GM21526 (cell line): ENCODE results near the gene CCDC110.
A peak's percentile ranks its signal among the peaks of the same experiment; 100 is the strongest.

Experiments used
- ATAC-seq: cut with Tn5 transposase; IDR thresholded peaks from one replicate; pipeline ENCODE4 v1.9.1; 2021; ENCODE audit warnings: moderate library complexity; ENCODE audit not compliant: unreplicated experiment, low FRiP score

The CCDC110 gene

DNA sequence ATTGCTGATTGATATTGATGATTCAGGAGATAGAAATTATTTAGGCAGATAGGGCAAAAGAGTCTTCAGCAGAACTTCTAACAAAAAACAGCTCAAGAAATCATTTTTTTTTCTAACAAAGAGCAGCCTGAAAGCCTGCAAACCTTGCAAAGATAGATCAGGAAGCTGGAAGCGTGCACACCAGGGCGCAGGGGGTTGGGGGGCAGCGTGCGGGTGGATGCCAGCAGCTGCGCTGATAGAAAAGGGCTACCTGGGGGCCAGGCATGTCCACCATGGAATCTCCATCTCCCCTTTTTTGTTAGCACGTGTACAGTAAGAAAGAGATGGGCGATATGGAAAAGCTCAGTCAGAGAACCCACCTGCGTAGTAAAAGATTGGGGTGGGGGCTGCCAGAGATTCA is 1.7 kb upstream of the CCDC110 start:
- no peak for ATAC-seq

DNA sequence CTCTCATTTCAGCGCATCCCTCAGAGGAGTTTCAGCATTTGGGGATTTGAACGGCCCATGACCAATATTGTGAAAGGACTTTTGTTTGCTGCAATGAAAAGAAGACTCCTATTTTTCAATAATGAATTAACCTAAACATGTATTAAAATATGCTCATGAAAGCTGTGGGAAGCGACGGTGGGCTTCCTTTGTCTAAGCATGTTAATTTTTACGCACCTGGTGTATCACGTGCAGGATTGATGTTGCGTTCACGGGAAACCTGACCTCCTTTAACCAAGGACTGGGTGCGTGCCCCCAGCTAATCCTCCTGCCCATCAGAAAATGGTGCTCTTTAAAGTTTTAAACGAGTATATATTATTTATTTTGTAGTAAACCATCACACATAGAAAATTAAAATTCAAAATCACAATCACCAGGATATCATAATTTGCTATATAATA is 590 bp upstream of the CCDC110 start:
- peak; percentile 33 for ATAC-seq

DNA sequence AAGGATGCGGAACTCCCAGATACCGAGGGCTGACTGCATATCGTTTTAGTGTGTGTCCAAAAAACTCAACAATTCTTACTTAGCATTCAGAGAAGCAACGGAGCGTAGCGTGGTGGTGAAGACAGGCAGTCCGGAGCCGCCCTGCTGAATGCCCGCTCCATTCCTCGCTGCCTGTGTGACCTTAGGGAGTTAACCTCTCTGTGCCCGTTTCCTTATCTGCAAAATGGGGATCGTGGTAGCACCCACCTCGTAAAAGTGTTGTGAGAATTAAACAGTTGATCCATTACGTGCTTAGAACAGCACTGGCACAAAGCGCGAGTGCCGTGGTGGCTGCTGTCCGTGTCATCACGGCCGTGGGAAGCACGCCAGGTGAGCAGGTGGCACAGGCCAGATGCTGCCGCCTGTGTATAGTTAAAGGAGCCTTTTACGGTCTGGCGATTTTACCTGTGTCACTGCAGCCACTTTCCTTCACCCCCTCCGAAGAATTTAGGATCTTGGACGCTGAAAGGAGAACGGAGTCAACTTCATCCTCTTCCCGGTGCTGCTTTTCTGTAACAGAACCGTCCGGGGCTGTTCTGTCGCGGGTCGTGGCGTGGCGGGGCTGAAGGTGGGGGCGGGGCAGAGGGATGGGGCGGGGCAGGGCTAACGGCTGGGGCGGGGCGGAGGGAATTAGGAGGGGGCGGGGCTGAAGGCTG is 885 bp downstream of the CCDC110 start:
- no peak for ATAC-seq

DNA sequence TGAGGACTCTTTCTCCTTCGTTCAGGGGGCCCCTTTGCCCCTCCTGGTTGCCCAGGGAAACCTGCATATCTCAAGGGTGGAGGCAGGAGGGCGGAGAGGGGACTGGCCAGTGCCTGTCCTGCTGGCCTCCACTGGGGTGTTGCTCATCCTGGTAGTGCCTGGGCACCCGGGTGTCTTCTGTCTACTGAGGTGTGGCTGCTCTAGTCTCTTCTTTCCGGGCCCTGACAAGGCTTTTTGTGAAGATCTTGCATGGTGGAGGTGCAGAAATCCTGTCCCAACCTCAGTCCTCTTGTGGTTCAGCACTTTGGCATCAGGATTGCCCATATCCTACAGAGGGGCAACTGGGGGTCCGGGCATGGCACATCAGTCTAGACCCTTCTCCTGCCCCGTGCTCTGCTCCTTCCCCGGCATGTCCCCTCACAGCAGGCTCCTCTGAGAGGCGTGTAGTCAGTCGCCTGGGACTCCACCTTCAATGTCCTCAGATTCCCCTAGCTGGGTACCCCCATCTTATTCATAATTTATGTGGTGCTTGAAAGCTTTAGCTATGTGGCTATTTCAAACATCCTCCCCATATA is 1.9 kb downstream of the CCDC110 start:
- ATAC-seq = no peak

DNA sequence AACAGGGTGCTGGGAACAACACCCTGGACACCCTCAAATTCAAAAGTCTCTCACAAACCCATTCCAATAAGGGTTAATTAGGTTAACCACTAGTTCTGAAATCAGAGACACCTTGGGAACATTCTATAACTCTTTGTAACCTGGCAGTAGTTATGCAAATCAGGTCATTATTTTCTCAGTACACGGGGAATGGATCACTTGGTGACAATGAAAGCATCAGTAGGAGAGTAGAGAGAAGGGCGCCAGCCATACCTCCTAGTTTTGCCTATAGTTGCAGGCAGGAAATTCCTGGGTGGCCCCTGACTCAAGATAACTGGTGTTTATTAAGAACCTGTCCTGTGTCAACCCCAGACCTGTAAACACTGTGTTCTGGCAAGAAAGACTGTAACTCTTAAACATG is 2.5 kb downstream of the CCDC110 start:
- ATAC-seq = no peak

DNA sequence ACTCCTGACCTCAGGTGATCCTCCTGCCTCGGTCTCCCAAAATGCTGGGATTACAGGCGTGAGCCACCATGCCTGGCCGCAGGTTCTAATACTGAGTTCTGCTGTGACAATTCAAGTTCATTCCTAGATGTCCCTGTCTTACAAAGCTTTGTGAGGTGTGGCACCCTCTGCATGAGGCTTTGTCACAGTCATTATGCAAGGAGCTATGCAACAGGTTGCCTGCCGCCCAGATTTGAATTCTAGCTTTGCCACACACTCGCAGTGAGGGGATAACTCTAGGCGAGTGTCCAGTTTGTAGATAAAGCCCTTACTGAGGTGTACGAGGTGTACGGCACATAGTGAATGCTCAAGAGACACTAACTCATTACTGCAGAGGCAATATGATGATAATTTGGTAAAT is 3.5 kb downstream of the CCDC110 start:
- no peak for ATAC-seq

DNA sequence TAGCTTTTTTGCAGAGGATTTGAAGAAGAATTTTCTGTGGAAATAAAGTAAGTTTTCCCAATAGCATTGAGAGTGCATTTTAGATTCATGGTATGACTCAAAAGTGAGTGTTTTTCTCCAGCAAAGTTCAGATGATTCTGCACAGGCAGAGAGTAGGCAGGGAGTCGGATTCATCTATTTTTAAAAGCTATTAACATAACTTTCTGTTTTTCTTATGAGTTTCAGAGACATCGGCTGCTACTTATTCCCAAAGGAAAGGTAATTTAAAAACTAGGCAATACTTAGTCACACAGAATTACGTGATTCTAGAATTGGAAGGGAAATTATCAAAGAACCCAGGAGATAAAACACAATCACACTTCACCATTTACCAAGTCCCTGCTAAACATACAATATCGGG is 4.4 kb downstream of the CCDC110 start:
- ATAC-seq = no peak

DNA sequence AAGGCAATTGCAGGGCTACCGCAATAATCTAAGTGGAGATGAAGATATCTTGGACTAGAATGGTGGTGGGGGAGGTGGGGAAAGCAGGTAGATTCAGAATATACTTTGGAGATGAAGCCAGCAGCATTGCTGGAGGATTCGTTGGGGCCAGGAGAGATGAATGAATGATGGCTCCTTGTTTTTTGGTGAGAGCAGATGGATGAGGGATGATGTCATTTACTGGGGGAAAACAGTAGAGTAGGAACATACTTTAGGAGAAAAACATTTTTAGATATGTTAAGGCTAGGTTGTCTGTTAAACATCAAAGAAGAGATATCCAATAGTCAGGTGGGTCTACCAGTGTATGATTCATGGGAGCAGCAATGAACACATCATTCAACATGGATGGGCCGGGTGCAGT is 5.8 kb downstream of the CCDC110 start:
- ATAC-seq = no peak

DNA sequence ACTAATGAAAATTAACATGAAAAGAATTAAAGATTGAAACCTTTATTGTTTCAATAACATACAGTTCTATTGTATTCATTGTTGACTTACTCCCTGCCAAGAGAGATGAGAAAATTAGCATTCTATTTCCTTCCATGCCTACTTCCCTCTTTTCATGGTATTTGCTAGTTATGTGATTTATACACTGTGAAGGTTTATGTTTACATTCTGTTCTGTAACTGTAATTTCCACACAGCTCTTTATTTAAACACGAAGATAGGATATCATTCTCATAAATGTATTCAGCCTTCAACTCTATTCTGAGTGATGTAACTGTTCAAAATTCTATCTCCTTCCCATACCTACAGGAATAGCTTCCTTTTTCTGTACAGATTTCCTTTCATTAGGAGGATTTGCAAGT is 6.6 kb downstream of the CCDC110 start:
- no peak for ATAC-seq

DNA sequence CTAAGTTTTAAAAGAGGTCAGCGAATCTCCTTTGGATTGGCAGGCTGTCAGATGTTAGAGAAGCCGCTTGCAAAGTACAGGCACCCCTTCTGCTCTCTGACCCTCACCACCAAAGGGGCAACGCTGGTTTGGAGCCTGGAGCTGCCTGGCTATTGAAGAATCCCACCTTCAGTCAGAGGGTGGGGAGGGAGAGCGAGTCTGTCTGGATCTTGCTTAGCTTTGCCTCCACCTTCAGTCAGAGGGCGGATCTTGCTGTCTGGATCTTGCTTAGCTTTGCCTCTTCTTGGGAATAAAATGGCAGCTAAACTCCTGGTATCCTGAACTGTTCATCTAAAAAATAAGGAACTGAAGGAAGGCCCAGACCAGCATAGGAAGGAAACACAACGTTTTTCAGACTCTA is 7.3 kb downstream of the CCDC110 start:
- ATAC-seq = no peak

DNA sequence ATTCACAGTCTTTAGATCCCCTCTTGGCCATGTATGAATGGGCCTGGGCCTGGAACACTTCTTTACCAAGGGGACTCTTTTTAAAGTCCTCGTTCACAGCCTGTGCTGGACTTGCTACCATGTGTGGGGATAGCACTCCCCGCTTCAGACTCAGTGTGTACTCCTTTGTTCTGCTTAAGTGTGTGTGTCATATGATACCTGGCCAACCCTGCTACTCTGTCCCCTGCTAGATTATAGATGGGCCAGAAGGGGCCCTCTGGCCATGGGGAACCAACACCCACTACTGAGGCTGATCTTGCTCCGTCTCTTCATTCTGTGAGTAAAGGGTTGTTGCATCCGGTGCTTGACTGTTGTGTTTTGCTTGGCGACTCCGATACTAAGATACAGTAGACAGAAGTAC is 8.0 kb downstream of the CCDC110 start:
- ATAC-seq = no peak

DNA sequence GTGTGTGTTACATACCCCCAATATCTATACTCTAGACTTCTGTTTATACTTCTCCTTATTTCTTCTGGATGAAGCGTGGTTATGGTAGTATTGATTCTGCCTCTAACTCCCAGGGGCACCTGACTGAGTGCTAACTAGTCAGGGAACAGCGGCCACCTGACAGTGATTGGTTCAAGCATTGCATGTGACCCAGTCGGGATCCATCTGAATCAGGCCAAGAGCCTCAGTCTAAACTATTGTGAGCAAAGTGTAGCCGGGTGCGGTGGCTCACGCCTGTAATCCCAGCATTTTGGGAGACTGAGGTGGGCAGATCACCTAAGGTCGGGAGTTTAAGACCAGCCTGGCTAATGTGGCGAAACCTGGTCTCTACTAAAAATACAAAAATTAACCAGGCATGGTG is 10.0 kb downstream of the CCDC110 start:
- ATAC-seq = no peak

DNA sequence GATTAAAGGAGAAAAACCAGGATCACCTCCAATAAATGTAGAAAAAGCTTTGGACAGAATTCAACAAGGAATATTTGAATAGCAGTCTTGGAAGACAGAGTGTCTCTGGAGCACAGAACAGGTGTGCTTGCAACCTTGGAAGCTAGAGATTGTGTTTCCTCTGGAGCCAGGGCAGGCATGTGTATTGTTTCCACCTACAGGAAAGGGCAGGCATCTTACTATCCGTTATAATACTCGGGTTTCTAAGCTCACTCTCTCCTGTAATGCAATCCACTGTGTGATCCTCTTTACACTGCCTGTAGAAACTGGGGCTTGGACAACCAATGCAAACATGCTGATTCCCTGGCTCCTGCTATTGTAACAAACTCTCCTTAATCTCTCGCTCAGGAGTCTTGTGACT is 14.4 kb downstream of the CCDC110 start:
- ATAC-seq = no peak

DNA sequence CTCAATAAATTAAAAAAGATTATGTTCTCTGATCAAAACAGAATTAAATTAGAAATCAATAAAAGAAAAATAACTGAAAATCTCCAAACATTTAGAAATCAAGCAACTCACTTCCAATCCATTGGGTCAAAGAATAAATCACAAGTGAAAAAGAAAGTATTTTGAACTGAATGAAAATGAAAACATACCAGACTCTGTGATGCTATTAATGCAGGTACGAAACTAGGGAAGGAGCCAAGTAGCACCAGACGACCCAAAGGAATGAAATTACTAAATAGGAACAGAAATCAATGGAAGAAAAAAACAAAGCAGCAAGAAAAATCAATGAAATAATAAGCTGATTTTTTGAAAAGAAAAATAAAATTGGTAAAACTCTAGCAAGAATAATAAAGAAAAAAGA is 15.4 kb downstream of the CCDC110 start:
- no peak for ATAC-seq

DNA sequence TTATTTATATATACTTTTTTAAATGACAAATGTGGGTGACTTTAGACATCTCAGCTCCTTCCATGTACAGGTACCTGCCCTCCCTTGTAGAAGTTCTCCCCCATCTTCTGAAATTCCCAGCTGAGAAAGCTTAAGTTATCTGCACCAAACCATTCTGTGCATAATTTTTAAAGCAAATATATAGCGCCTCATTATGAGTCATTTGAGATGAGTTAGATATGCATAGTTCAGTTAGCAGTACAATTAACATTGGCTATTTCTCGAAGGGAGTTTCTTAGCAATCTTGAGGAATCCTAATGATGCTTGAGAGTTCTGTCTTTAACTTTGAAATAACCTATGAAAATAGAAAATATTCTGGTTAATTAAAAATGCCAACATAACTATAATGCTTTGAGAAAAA is 26.3 kb downstream of the CCDC110 start:
- ATAC-seq = no peak

DNA sequence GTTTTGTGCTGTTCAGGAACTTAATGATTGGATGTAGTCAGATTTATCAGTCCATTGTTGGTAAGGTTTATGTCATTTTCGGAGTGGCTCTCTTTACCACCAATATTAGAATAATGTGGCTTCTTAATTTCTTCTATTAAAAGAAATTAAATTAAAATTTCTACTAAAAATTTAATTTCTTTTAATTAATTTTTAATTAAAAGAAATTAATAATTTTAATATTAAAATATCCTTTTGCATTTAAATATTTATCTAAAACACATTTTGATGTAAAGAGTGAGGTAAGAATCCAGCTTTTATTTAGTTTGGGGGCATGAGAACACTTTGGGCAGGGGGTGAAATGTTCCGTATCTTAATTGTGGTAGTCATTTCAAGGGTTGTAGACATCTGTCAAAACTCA is 30.1 kb downstream of the CCDC110 start:
- ATAC-seq = no peak

DNA sequence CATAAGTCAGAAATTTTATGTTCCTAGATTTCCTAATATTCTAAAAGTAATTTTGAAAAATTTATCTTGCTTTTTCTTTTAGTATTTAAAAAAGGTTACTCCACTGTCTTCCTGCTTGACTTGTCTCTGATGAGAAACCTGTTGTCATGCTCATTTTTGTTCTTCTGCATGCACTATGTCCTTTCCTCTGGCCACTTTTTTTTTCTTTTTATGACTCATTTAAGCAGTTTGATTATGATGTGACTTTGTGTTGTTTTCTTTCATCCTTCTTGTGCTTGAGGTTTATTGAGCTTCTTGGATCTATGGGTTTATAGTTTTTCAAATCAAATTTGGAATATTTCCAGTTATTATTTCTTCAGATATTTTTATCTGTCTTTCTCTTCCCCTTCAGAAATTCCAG is 33.7 kb downstream of the CCDC110 start:
- no peak for ATAC-seq

DNA sequence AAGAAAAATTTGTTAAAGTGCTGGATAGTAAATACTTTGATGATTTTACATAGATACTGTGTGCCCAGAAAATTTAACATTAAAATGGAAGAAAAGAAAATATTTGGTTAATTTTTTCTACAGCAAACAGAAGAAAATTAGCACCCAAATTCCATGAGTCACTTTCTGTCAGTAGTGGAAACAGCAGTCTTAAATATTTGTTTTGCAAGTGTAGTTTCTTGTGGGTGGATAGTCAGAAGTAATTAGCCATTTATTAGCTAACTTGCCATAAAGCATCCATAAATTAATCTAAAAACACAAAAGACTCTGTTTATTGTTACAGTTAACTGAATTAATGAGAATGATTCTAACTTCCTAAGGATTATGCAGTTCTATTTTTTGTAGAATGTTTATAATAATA is 36.1 kb downstream of the CCDC110 start:
- no peak for ATAC-seq

DNA sequence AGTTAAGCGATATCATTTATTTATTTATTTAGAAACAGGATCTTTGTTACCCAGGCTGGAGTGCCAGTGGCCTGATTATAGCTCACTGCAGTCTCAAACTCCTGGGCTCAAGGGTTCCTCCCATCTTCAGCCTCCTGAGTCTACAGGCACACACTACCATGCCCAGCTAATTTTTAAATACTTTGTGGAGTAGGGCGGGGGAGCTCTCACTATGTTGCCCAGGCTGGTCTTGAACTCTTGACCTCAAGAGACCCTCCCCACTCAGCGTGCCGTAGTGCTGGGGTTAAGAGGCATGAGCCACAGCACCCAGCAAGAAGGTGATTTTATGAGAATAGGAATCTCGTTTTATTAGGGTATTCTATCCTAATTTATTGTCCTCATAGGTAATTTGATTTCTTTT is 41.9 kb downstream of the CCDC110 start:
- no peak for ATAC-seq

DNA sequence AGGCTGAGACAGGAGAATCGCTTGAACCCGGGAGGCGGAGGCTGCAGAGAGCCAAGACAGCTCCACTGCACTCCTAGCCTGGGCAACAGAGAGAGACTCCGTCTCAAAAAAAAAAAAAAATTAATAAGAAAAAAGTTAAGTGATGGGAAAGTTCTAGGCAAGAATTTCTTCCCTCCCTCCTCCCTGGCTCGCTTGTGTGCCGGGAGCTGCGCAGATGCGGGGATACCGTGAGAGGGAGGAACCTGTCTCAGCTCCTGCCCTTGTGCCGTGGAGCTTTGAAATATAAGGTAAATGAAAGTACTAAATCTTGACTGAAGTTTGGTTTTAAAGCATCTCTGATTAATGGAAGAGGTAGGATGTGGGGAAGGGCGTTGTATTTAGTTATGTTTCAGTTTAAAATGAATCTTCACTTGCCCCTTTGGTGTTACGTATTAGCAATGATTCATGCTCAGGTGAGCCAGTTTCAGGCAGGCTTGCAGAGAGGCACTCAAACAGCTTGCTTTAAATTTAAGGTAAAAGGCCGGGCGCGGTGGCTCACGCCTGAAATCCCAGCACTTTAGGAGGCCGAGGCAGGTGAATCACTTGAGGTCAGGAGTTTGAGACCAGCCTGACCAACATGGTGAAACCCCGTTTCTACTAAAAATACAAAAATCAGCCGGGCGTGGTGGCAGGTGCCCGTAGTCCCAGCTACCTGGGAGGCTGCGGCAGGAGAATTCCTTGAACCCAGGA is 44.4 kb downstream of the CCDC110 start:
- ATAC-seq = no peak

DNA sequence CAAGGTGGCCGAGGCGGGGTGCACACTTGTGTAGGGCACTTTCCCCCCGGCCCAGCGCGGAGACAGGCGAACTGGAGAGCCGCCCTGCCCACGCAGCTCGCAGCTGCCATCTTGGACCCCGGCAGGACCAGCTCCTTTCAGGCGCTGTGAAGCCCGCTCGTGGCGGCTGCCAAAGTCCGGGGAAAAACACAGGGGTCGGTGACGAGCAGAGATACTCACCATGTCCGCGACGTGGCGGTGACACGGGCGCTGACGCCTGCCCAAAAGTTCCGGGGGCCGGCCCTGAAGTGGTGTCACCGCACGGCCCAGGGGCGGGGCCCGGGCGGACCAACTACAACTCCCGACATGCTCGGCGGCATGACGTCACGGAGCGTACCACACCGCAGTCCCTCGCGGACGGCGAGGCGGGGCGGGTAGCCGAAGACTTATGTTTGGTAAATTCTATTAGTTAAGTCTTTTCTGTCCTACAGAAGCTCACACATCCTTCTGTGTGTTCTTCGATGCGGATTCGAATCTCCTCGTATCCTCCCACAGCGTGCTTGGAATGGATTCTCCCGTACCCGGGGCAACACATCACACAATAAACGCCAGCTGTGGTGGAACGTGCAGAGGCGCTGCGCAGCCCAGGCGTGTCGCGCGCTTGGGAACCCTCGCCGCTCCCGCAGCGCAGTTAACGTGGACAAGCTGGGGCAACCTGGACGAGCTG is 45.7 kb downstream of the CCDC110 start, which contains the start of gene UFSP2:
UFSP2 (minus strand) TSS at position 318 of the 706 bp plus-strand sequence; CDS start at position 222, 96 bp downstream.
- ATAC-seq = peak; percentile 92
